NCI-H345 treated with DMSO at 0.1 percent for 48 hours (cell line): ENCODE data around the gene AQP6.

Experiments used
- DNase-seq: peaks from one replicate; lab custom pipeline; 2025; ENCODE audit not compliant: unreplicated experiment; lab: John Stamatoyannopoulos, UW

Gene AQP6, protein sequence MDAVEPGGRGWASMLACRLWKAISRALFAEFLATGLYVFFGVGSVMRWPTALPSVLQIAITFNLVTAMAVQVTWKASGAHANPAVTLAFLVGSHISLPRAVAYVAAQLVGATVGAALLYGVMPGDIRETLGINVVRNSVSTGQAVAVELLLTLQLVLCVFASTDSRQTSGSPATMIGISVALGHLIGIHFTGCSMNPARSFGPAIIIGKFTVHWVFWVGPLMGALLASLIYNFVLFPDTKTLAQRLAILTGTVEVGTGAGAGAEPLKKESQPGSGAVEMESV

DNA sequence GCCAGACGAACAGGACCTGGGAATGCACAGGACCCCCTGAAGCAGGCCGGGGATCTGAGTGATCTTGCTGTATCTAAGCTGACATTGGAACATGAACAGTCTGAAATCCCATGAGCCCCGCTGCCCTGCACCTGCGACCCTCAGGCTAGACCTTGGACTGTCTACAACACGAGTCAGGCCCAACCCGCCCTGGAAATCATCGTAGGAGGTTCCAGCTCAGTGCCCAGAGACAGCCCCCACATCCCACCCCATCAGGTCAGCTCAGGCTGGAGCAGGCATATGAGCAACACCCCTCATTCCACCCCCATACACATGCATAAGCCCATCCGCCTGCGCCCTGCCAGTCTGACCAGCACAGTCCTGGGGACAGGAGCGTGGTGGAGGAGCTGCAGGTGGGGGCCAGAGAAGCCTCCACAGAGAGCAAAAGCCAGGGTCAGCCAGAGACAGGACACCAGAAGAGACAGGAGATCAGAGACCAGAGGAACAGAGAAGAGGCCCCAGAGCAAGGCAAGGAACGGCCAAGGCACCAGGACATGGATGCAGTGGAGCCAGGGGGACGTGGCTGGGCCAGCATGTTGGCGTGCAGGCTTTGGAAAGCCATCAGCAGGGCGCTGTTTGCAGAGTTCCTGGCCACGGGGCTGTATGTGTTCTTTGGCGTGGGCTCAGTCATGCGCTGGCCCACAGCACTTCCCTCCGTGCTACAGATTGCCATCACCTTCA is at the start of gene AQP6:
TSS of gene AQP6 (plus strand) at position 307 of the 720 bp plus-strand sequence. CDS start at position 534, 227 bp downstream.
- no peak for DNase-seq

DNA sequence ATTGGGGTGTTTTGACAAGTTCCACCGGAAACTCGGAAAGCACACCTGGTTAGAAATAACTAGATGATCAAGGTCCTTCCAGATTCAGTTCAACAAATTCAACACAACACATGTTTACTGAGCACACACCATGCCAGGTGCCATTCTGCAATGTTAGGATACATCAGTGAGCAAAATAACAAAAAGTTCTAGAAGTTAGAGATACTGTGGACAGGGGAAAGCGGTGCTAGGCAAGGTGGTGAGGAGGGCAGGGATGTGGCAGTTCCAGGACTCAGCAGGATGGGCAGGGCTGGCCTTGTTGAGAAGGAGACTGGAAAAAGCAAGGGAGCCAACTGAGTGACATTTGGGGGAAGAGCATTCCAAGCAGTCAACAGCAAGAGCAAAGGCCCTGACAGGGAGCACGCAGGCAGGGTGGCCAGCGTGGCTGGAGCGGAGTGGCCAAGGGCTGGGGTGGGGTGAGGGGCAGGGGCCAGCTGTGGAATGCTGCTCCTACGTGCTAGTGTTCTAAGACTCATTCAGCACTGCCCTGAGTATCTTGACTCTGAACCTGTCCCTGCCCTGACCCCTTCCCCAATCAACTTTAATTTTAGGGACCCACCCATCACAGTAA is 49.6 kb upstream of the AQP6 start:
- DNase-seq: no peak

DNA sequence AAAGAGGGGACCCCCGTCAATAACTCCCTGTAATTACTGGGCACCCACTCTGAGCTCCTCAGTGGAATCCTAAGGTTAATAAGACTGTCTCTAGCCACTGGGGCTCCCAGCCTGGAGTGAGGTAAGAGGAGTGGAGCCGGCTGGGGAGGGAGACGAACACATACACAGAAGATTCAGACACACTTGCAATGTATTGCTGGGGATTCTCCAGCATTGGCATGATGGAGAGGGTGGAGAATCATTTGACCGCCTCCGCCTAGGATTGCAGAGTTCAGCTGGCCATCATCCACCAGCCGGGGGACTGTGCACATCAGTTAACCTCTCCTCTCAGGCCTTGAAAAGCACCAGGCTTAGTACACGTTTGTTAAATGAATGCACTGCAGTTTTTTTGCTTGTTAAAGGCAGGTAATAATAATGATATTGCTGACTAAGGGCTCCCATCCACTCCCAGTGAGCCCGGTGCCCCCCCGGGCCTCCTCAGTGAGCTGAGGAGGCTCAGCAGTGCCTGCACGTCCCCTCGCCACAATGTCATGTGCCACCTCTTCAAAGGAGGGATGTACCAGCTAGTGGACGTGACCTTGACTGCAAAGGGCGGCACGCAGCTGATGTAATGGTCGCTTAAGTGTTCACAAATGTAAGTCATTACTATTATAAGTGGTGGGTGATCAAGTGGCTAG is 48.7 kb upstream of the AQP6 start:
- no peak for DNase-seq

DNA sequence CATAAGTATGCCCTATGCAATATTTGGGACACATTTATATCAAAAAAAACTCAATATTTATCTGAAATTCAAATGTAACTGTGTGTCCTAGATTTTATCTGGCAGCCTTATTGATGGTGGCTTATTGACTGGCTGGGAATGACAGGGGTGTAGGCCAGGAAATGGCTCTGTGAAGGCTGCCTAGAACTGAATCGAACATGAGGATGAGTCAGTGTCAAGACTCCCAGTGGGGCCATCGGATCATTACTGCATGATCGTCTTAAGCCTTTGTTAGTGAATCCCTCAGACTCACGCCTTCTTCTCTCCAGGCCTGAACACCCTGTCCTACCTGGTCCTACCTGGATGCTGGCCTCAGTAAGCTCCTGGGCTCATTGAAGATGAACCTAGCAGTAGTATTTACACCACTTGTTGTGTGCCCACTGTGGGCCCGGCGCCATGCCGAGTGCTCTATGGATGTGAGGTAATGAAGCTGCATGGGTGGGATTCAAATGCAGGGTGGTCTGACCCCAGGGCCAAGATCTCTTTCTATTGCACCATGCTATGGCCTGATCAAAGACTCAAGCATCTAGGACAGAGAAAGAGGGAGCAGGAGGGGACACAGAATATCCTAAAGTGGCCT is 48.0 kb upstream of the AQP6 start:
- DNase-seq: no peak

DNA sequence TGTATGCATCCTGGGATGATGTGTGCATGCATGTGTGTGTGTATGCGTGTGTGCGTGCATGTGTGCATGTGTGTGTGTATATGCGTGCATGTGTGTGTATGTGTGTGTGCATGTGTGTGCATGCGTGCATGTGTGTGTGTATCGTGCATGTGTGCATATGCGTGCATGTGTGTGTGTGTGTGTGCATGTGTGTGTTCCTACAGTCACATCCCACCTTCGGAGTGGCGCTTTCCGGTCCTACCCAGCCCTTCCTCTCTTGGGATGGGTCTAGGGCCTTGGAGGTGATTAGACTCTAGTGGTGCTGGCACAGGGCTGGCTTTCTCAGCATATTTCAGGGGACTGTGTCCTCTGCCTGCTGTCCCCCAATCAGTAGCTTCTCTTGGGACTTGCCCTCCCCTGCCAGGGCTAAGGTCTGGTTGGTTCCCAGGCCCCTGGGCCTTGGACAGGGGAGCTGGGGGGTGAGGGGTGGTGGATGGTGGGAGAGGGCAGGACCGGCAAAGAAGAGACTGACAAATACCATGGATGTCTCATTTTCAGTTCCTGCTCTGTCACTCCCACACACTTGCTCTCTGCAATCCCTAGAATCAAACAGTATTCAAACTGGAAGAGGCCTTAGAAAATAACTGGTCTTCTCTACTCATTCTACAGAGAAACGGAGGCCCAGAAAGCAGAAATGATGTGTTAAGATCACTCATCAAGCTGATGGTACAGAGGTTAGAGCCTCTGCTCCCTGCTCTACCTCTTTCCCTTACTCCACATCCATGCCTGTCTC is 47.1 kb upstream of the AQP6 start:
- DNase-seq: no peak

DNA sequence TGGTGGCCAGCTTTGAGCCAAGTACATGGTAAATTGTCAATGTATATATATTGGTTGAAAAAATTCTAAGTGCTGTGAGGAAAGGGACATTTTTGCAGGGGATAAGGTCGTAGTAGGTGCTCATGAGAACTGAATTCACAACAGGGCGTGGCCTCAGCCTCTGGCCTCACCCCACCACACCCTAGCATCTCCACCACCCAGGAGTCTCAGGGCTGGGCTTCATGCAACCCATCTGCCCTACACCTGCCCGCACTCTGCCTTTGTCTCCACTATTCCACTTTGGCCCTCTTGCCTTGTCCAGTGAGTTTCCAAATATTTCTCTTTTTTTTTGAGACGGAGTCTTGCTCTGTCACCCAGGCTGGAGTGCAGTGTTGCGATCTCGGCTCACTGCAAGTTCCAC is 44.3 kb upstream of the AQP6 start:
- DNase-seq: no peak

DNA sequence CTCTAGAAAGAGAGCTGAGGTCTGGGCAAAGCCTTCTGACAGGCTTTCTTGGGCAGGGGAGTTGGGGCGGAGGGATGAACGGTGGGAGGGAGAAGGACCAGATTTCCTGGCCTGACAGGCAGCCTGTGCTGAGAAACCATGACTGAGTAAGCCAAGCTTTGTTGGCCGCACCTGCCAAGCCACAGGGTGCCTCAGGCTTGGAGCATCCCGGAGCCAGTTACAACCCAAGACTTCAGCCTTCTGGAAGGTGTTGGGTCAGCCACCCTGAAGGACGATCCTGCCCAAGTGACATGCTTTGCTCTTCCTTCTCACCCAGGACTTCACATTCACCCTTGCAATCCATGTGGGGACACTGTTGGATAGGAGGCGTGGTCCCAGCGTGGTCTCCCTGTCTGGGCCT is 43.2 kb upstream of the AQP6 start:
- no peak for DNase-seq

DNA sequence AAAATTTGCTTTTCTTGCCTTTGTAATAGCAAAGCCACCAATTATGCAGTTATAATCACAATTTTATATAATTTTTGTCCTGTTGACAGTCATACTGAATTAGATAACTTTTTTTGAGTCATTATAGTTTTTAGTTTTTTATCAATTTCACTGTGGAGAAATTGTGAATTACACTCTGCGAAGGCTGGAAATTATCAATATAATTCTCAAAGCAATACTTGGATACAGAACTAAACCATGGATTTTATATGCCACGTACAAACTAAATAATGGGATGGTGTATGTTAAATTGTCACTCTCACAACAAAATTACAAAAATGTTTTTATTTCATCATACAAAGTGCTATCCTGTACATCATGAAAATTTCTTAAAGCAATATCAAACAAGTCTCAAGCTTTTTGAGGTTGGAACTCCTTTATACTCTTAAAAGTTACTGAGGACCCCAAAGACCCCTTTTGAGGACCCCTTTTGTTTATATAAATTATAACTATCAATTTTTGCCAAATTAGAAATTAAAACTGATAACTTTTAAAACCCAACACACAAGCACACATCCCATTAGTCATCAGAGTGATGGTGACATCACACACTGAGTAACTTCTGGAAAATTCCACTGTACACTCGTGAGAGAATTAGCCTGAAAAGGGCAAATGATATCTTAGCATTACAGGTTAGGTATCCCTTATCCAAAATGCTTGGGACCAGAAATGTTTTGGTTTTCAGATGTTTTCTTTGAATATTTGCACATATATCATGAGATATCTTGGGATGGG is 42.0 kb upstream of the AQP6 start:
- no peak for DNase-seq

DNA sequence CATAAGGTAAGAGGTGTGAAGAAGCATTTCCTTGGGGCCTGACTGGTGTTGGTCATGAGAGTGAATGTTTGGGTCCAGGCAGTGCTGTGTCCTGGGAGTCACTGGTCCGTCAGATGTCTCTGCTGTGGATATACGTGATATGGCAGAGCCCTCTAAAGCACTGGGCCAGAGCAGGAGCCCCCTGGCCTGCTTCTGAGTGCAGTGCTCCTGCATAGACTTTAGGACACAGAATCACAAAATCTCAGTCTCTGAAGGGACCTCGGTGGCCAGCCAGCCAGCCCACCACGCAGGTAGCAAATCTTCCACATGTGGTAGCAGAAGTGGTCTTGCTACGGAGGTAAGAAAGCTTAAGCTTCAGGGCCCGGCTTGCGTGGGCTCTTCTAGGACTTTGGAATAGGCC is 40.7 kb upstream of the AQP6 start:
- DNase-seq: no peak

DNA sequence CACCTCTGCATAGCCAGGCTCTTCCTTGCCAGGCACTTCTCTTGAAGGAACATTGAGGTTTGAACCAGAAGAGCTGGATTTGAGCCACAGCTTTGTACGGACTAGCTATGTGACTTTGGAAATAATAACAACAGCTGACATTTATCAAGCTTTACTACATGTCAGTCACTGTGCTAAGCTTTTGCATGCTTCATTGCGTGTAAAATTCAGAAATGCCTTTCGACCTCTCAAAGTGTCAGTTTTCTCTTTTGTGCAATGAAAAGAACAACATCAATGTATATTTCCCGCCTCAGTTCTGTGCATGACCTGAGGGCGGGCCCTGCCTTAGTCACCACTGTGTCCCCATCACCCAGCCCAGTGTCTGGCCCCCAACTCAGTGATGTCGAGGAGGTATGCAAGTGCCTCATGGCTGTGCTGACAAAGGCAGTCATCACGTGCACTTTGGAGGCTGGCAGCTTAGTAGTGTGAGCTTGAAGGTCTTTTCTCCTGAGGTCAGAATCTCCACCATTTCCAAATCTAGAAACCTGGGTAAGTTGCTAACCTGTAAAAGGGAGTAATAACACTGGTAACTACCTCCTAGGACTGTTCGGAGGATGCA is 40.1 kb upstream of the AQP6 start:
- no peak for DNase-seq

DNA sequence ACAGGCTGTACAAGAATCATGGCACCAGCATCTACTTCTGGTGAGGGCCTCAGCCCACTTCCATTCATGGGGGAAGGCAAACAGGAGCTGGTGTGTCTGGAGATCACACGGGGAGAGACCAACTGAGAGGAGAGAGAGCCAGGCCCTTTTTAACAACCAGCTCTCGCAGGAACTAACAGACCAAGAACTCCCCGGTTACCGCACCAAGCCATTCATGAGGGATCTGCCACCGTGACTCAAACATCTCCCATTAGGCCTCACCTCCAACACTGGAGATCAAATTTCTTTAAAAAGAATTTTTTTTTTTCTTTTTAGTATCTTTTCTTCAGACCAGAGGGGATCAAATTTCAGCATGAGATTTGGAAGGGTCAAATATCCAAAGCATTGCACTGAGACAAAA is 39.0 kb upstream of the AQP6 start:
- DNase-seq: no peak

DNA sequence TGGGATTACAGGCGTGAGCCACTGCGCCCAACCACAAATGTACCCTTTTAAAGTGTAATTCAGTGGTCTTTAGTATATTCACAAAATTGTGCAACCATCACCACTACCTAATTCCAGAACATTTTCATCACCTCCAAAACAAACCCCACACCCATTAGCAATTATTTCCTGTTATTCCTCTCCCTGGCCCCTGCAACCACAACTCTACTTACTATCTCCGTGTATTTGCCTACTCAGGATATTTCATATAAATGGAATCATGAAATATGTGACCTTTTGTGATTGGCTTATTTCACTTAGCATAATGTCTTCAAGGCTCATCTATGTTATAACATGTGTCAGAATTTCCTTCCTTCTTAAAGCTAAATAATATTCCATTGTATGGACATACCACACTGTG is 38.2 kb upstream of the AQP6 start:
- no peak for DNase-seq

DNA sequence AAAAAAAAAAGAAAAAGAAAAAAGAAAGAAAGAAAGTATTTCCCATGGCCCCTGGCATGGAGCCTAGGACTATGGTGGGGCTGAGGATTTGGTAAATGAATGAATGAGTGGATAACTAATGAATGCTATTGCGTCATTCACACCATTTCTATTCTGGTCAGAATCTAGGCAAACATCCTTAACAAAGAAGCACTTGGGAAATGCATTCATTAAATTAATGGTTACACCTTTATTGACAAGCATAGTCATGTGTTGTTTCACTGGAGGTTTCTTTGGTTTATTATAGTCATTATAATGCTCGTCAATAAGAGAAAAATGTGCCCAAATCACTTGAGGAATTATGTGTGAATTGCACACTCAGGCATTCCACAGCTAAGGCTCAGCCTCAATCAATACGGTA is 35.8 kb upstream of the AQP6 start:
- no peak for DNase-seq

DNA sequence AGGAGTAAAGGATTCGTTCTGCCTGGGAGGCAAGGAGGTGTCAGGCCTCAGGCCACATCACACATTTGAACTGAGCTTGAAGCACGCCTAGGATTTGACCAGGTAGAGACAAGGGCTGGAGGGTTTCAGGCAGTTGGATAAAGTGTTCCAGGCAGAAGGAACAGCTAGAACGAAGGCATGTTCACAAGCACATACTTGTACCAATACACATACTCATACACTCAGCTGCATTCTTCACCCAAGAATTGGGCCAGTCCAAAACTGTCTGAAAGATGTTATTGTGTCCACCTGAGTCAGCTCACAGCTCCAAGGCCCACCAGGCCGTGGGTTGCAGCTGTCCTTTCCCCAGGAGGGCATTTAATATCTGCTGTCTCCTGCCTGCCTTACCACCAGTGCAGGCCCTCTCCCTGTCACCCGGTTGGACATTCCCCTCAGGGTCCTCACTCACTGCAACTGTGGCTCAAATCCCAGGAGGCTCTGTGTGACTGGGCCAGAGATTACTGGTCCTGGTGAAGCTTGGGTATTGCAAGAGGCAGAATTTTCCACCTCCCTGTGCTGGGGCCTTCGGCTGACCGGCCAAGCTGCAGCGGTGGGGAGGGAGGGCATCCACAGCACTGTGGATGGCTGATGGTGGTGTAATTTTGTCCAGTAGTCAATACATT is 35.0 kb upstream of the AQP6 start:
- no peak for DNase-seq

DNA sequence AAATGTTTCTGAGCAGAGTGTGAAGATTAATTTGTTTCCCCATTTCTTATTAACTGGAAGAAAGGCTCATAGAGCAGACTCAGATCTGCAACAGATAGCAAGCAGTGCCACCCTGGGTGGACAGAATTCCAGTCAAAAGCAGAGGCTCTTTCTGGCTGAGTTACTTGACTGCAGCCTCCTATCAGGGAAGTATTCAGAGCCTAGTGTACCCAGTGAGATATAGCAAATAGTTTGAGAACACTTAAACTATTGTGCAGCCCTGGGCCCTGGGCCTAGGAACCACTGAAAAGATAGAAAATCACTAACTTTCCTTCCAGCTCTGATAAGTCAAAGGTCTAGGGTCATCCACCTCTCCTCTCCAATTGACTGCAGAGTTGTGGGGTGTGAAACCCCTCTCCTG is 33.4 kb upstream of the AQP6 start:
- DNase-seq: no peak

DNA sequence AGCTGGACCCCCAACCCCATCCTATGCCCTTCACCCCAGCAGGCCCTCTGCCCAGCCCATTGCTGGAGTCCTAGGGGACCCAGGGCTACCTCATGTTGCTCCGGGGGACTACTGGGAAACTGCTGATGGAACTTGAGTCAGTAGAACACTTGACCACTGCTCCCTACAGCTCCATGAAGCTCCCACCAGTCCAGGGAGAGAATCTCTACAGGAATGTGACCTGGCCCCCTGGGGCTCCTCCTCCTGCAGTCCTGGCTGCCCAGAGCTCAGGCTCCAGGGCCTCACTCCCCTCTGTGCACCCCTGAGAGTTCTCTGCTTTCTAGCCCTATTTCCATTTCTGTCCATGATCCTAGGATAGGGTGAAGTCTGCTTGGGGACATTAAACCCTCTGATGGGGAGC is 33.0 kb upstream of the AQP6 start:
- DNase-seq: no peak

DNA sequence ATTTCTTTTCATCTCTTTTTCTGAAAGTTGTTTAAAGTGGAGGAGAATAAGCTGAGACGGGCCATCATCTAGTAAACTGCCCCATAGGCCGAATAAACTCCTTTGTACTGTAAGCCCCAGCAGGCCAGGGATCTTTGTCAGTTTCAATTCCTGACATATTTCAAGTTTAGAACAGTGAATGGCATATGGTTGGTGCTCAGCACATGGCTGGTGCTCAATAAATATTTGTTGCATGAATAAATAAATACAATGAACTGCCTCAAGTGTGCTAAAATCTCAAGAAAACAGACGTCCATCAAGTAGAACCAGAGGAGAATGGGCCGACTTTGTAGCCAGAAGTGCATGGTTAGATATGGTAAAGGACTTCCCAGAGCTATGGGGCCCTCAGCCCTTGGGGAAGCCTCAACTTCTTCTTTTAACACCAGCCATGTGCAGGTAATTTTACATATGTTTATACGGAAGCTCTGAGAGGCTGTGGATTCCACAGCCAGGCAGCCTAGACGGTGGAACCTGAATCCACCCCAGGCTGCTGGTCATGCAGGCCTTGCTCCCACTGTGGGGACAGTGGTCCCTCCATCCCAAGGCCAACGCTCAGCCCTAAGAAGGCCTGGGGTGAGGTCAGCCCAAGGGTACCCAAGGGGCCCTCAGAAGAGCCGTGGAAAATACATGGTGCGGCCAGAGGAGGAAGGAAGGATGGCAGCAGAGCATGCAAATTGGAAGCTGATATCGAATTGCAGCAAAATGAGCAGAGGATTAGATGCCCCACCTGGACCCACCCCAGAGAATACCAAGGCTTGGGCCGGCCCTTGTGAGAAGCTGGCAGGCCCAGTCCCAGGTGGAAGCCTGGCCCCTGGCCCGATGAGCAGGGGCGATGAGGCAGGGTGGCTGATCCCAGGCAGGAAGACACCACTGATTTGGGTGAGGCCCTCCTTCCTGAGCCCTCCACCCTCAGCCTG is 30.9 kb upstream of the AQP6 start:
- no peak for DNase-seq

DNA sequence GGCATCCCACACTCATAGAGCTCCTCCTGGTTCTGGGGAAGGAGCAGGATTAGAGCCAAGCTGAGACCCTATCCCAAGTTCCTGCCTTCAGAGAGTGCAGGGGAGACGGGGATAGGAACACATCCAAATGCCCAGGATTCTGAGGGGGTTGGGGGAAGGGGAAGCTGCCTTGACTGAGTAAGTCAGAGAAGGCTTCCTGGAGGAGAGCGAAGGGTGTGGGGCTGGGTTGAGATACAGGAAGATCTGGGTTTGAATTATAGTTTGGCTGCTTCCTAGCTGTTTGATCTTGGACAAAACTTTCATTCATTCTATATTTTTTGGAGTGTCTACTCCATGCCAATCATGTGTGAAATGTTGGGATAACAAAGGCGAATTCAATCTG is 30.2 kb upstream of the AQP6 start:
- no peak for DNase-seq
